ENCODE measurements around the gene BRF1.

Gene BRF1

GRCh38 chr14:105253329-105253682 is 47.5 kb downstream of the BRF1 start:
- TF ChIP-seq NFIC (IDR thresholded peaks at IDR 0.05) (no peak), REST (IDR thresholded peaks at IDR 0.05; ENCODE audit: low read depth) (no peak), EP300 (IDR thresholded peaks at IDR 0.05; ENCODE audit: borderline replicate concordance) (no peak), RAD21 (IDR thresholded peaks at IDR 0.05; ENCODE audit: low read depth) (no peak), CREB1 (IDR thresholded peaks at IDR 0.05; ENCODE audit: low read depth) (no peak), EGR1 (IDR thresholded peaks at IDR 0.05) (no peak), CEBPB (IDR thresholded peaks at IDR 0.05) (no peak)

- TF ChIP-seq TCF12 (IDR thresholded peaks at IDR 0.05; ENCODE audit: low read depth) (no peak), ZBTB7A (IDR thresholded peaks at IDR 0.05; ENCODE audit: low read depth) (no peak), CREB1 (IDR thresholded peaks at IDR 0.05; ENCODE audit: low read depth) (no peak), FOXM1 (IDR thresholded peaks at IDR 0.05; ENCODE audit: borderline replicate concordance, low read depth) (no peak), EGR1 (IDR thresholded peaks at IDR 0.05) (no peak)
- TF ChIP-seq, protein P1, sequence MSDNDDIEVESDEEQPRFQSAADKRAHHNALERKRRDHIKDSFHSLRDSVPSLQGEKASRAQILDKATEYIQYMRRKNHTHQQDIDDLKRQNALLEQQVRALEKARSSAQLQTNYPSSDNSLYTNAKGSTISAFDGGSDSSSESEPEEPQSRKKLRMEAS (IDR thresholded peaks at IDR 0.05): no peak
Measured at GRCh38 chr14:105252552-105253328, 48.1 kb downstream of the BRF1 start.

DNA sequence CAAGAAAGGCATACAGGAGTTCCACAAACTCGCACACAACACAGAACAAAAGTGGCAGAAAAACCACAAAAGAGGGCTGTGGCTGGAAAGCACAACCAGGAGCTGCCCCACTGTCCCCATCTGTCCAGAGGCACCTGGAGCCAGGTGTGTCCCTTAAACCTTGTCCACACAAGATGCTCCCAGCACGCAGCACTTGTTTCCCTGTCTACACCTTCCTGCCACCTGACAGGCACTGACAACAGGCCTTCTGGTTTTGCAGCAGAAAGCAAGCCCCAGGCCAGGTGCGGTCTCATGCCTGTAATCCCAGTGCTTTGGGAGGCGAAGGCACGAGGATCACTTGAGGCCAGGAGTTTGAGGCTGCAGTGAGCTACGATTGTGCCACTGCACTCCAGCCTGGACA is 48.9 kb downstream of the BRF1 start:
- TF ChIP-seq EP300 (IDR thresholded peaks at IDR 0.05; ENCODE audit: borderline replicate concordance): no peak
- TF ChIP-seq TAF1 (IDR thresholded peaks at IDR 0.05; ENCODE audit: low read depth): no peak
- TF ChIP-seq TEAD4 (IDR thresholded peaks at IDR 0.05): no peak
- no peak for TF ChIP-seq TCF12 (IDR thresholded peaks at IDR 0.05; ENCODE audit: low read depth)
- no peak for TF ChIP-seq CREB1 (IDR thresholded peaks at IDR 0.05; ENCODE audit: low read depth)
- no peak for TF ChIP-seq ZBTB7A (IDR thresholded peaks at IDR 0.05; ENCODE audit: low read depth)
- TF ChIP-seq, protein P1 (IDR thresholded peaks at IDR 0.05): no peak
- TF ChIP-seq CEBPB (IDR thresholded peaks at IDR 0.05): no peak
- no peak for TF ChIP-seq EGR1 (IDR thresholded peaks at IDR 0.05)
- no peak for TF ChIP-seq RAD21 (IDR thresholded peaks at IDR 0.05; ENCODE audit: low read depth)
- no peak for TF ChIP-seq NFIC (IDR thresholded peaks at IDR 0.05)

- TF ChIP-seq CEBPB (IDR thresholded peaks at IDR 0.05) (no peak), CREB1 (IDR thresholded peaks at IDR 0.05; ENCODE audit: low read depth) (no peak), TAF1 (IDR thresholded peaks at IDR 0.05; ENCODE audit: low read depth) (no peak), REST (IDR thresholded peaks at IDR 0.05; ENCODE audit: low read depth) (no peak), USF1 (IDR thresholded peaks at IDR 0.05) (no peak), TEAD4 (IDR thresholded peaks at IDR 0.05) (no peak), YY1 (IDR thresholded peaks at IDR 0.05; ENCODE audit: low read depth) (no peak), RAD21 (IDR thresholded peaks at IDR 0.05; ENCODE audit: low read depth) (no peak), EGR1 (IDR thresholded peaks at IDR 0.05) (no peak), ZBTB7A (IDR thresholded peaks at IDR 0.05; ENCODE audit: low read depth) (no peak), FOXM1 (IDR thresholded peaks at IDR 0.05; ENCODE audit: borderline replicate concordance, low read depth) (no peak), TCF12 (IDR thresholded peaks at IDR 0.05; ENCODE audit: low read depth) (no peak), NFIC (IDR thresholded peaks at IDR 0.05) (no peak), EP300 (IDR thresholded peaks at IDR 0.05; ENCODE audit: borderline replicate concordance) (no peak)
- TF ChIP-seq, protein P1 (IDR thresholded peaks at IDR 0.05): no peak
Measured at GRCh38 chr14:105250986-105251385, 49.8 kb downstream of the BRF1 start.

- TF ChIP-seq, protein P1 (IDR thresholded peaks at IDR 0.05): no peak
- TF ChIP-seq TCF12 (IDR thresholded peaks at IDR 0.05; ENCODE audit: low read depth) (no peak), TEAD4 (IDR thresholded peaks at IDR 0.05) (no peak), ZBTB7A (IDR thresholded peaks at IDR 0.05; ENCODE audit: low read depth) (no peak), USF1 (IDR thresholded peaks at IDR 0.05) (no peak), CEBPB (IDR thresholded peaks at IDR 0.05) (no peak), NFIC (IDR thresholded peaks at IDR 0.05) (no peak)
Measured at GRCh38 chr14:105250008-105250366, 50.8 kb downstream of the BRF1 start.

All from Ishikawa (cell line).